HepG2 (cell line): Measurements from ENCODE around the gene MYH9. TPM values are rescaled to one million over a fixed set of nuclear protein-coding genes. Genes with fewer than 3 reads are reported as not detected.

ENCODE experiments used
- ATAC-seq: fragments of 200-7000 bp; cut with Tn5 transposase; 3 replicates; pipeline ENCODE4 v1.9.1; 2020; ENCODE audit warnings: mild to moderate bottlenecking, moderate library complexity
- BruUV-seq: library from RNA; stranded (reverse); fragments of 400-500 nt; replicated peaks from 2 replicates; lab custom pipeline; 2021; lab: Mats Ljungman, UMichigan
- CTCF ChIA-PET: fragments of 300-600 bp; formaldehyde crosslinking; extraction: SDS; loops from one replicate; lab custom pipeline; 2021; ENCODE audit warnings: low total read pairs, inconsistent platforms, low intra/inter-chr PET ratio; lab: Yijun Ruan, JAX
- POLR2A ChIA-PET: fragments of 350-600 bp; sonication (Branson Sonifier 250); formaldehyde crosslinking; loops from one replicate; lab custom pipeline; 2020; ENCODE audit warnings: antibody characterized with exemption, inconsistent platforms; lab: Yijun Ruan, JAX
- DNase-seq: peaks from one replicate; pipeline ENCODE4 v3.0.0-alpha.2; 2015; ENCODE audit warnings: low spot score
- FAIRE-seq: peaks from 3 replicates; lab custom pipeline; 2011; peaks lifted over from hg19 to GRCh38; lab: Jason Lieb, UNC
- H2AFZ ChIP-seq: one replicate; pipeline ENCODE4 v1.6.1; 2011; ENCODE audit warnings: low read length, inconsistent platforms
- H3K27ac ChIP-seq: fragments of 300-600 bp; 3 replicates; pipeline ENCODE4 v1.8.0; 2011; ENCODE audit warnings: mixed run types, mild to moderate bottlenecking, mixed read lengths, low read length, inconsistent platforms; ENCODE audit not compliant: insufficient read depth; ENCODE audit errors: extremely low read length
- H3K27me3 ChIP-seq, 2 experiments: fragments of 200-600 bp in 1 of 2; 2 replicates in 1 of 2; 3 replicates in 1 of 2; pipeline versions ENCODE4 v1.6.0 to v1.8.0; 2011; ENCODE audit warnings: low read length in 2 of 2, mild to moderate bottlenecking in 2 of 2, moderate library complexity in 2 of 2, inconsistent platforms in 1 of 2; ENCODE audit not compliant: insufficient read depth in 2 of 2, control insufficient read depth in 1 of 2
- H3K36me3 ChIP-seq, 2 experiments: fragments of 200-600 bp in 1 of 2; replicated peaks in 1 of 2; 2 replicates in 1 of 2; 3 replicates in 1 of 2; pipeline versions ENCODE4 v1.5.1 to v1.8.0; 2011; ENCODE audit warnings: low read length in 2 of 2, inconsistent platforms in 1 of 2; ENCODE audit not compliant: insufficient read depth in 2 of 2, control insufficient read depth in 1 of 2
- H3K4me1 ChIP-seq: 2 replicates; pipeline ENCODE4 v1.5.1; 2012; ENCODE audit warnings: low read length, inconsistent platforms; ENCODE audit not compliant: insufficient read depth
- H3K4me2 ChIP-seq: 2 replicates; pipeline ENCODE4 v1.6.0; 2011; ENCODE audit warnings: low read depth, low read length, inconsistent platforms
- H3K4me3 ChIP-seq, 3 experiments: fragments of 200-600 bp in 1 of 3; sonication (generic), shearing (Covaris generic) in 1 of 3; replicated peaks in 1 of 3; 2 replicates each; pipeline ENCODE4 v1.5.1; 2011 to 2016; ENCODE audit warnings: low read length in 3 of 3, inconsistent platforms in 2 of 3, low read depth in 2 of 3, mild to moderate bottlenecking in 2 of 3, control low read depth in 1 of 3, mixed read lengths in 1 of 3; ENCODE audit not compliant: insufficient read depth in 1 of 3
- H3K79me2 ChIP-seq: one replicate; pipeline ENCODE4 v1.6.1; 2011; ENCODE audit warnings: low read length, inconsistent platforms; ENCODE audit not compliant: insufficient read depth
- H3K9ac ChIP-seq: 2 replicates; pipeline ENCODE4 v1.6.0; 2011; ENCODE audit warnings: mild to moderate bottlenecking, low read depth, low read length, inconsistent platforms; ENCODE audit not compliant: insufficient read depth
- H3K9me3 ChIP-seq: 2 replicates; pipeline ENCODE4 v1.5.1; 2012; ENCODE audit warnings: mild to moderate bottlenecking, low read length
- H4K20me1 ChIP-seq: 2 replicates; pipeline ENCODE4 v1.6.0; 2011; ENCODE audit warnings: inconsistent platforms, mild to moderate bottlenecking, low read length, moderate library complexity; ENCODE audit not compliant: insufficient read depth
- AGO2 ChIP-seq: fragments of 200-400 bp; formaldehyde crosslinking; optimal IDR thresholded peaks from 2 replicates; pipeline ENCODE3; 2017; ENCODE audit warnings: mild to moderate bottlenecking, low read depth, low read length, moderate library complexity
- ATF2 ChIP-seq: sonication (generic); formaldehyde crosslinking; IDR thresholded peaks from 2 replicates; pipeline ENCODE4 v1.4.0; 2020; ENCODE audit warnings: missing genetic modification reagents
- BORCS8-MEF2B ChIP-seq: sonication (generic); formaldehyde crosslinking; IDR thresholded peaks from 2 replicates; pipeline ENCODE4 v1.8.0; 2022; ENCODE audit warnings: mild to moderate bottlenecking, missing genetic modification reagents
- E2F5 ChIP-seq: sonication (generic); formaldehyde crosslinking; conservative IDR thresholded peaks from 2 replicates; pipeline ENCODE4 v1.4.0; 2020; ENCODE audit warnings: missing genetic modification reagents
- FOXA3 ChIP-seq: IDR thresholded peaks from 2 replicates; pipeline ENCODE4 v1.6.1; 2016; ENCODE audit warnings: missing genetic modification reagents, missing compliant biosample characterization
- HDAC6 ChIP-seq: fragments of 200-600 bp; sonication (generic); IDR thresholded peaks from 2 replicates; pipeline ENCODE4 v1.7.0; 2017; ENCODE audit warnings: mild to moderate bottlenecking, antibody characterized with exemption, low read length, low read depth
- KMT2A ChIP-seq: sonication (generic); formaldehyde crosslinking; IDR thresholded peaks from 2 replicates; pipeline ENCODE4 v1.4.0; 2020; ENCODE audit warnings: missing genetic modification reagents
- PCBP2 ChIP-seq: fragments of 200-400 bp; formaldehyde crosslinking; optimal IDR thresholded peaks from 2 replicates; pipeline ENCODE3; 2018; ENCODE audit warnings: low read length, low read depth; ENCODE audit not compliant: poor library complexity, severe bottlenecking
- SNAPC2 ChIP-seq: sonication (generic); formaldehyde crosslinking; IDR thresholded peaks from 2 replicates; pipeline ENCODE4 v1.8.1; 2022; ENCODE audit warnings: mild to moderate bottlenecking, missing genetic modification reagents
- SP140L ChIP-seq: sonication (generic); formaldehyde crosslinking; IDR thresholded peaks from 2 replicates; pipeline ENCODE4 v1.4.0; 2020; ENCODE audit warnings: missing genetic modification reagents, borderline replicate concordance
- SSRP1 ChIP-seq: IDR thresholded peaks from 2 replicates; pipeline ENCODE4 v1.6.1; 2016; ENCODE audit warnings: control low read depth
- TGIF2 ChIP-seq: IDR thresholded peaks from 2 replicates; pipeline ENCODE4 v1.6.1; 2016; ENCODE audit warnings: control low read depth, missing compliant biosample characterization
- YEATS2 ChIP-seq: sonication (generic); formaldehyde crosslinking; IDR thresholded peaks from 2 replicates; pipeline ENCODE4 v1.4.0; 2020; ENCODE audit warnings: missing genetic modification reagents, borderline replicate concordance
- ZNF276 ChIP-seq: sonication (generic); formaldehyde crosslinking; IDR thresholded peaks from 2 replicates; pipeline ENCODE4 v1.4.0; 2020; ENCODE audit warnings: mild to moderate bottlenecking, low read depth, missing genetic modification reagents
- ZNF292 ChIP-seq: sonication (generic); formaldehyde crosslinking; IDR thresholded peaks from 2 replicates; pipeline ENCODE4 v1.8.1; 2022; ENCODE audit warnings: mild to moderate bottlenecking, low read depth, missing genetic modification reagents, borderline replicate concordance
- ZNF563 ChIP-seq: sonication (generic); formaldehyde crosslinking; IDR thresholded peaks from 2 replicates; pipeline ENCODE4 v1.8.0; 2022; ENCODE audit warnings: mild to moderate bottlenecking, moderate library complexity, missing genetic modification reagents
- ZNF614 ChIP-seq: IDR thresholded peaks from 2 replicates; pipeline ENCODE4 v1.6.1; 2018; ENCODE audit warnings: missing biosample characterization, missing genetic modification reagents, inconsistent platforms, borderline replicate concordance
- ZNF616 ChIP-seq: sonication (generic); formaldehyde crosslinking; IDR thresholded peaks from 2 replicates; pipeline ENCODE4 v1.5.0; 2020; ENCODE audit warnings: low read depth, mild to moderate bottlenecking, missing genetic modification reagents
- WGBS: methylation state at CpG from one replicate; pipeline ENCODE4 v1.1.6; 2017; ENCODE audit warnings: low lambda C conversion rate; 5-methylcytosine and 5-hydroxymethylcytosine counted together
- in situ Hi-C: cut with HindIII; loops from 2 replicates; pipeline ENCODE4 v1.10.0; 2017; ENCODE audit warnings: low pct_unique_long_range_greater_than_20kb; ENCODE audit not compliant: extremely low pct_ligation_motif_present
- intact Hi-C: fragments of 100-400 bp; cut with micrococcal nuclease; formaldehyde crosslinking; loops from one replicate; pipeline ENCODE4 v1.10.0; 2022; ENCODE audit not compliant: unreplicated experiment
- polyA plus RNA-seq, 8 experiments: library from polyadenylated mRNA; depleted of rRNA in 3 of 8; stranded (reverse) in 7 of 8; unstranded in 1 of 8; fragments of >200 nt; fragmentation: Illumina TruSeq in 4 of 8; extraction: Trizol in 4 of 8; gene quantifications; 2 replicates each; pipeline versions ENCODE4 v1.2.1 to v1.2.3, GENCODE V29; 2011 to 2016; ENCODE audit warnings: low read depth in 4 of 8, missing spikeins in 1 of 8, mixed read lengths in 1 of 8; ENCODE audit not compliant: insufficient read depth in 1 of 8
- total RNA-seq, 5 experiments: library from RNA; depleted of rRNA; stranded (reverse); fragments of >200 nt; fragmentation: Illumina TruSeq; extraction: Trizol; gene quantifications; 2 replicates each; pipeline ENCODE4 v1.2.3, GENCODE V29; 2016; ENCODE audit warnings: low read depth in 1 of 5

MYH9 gene
- total and polyA plus RNA-seq, 2 of the 13 experiments (the other 11 are each of a cell fraction or from before 2014, with no cell fraction given): 50.7 to 98.5 TPM

- H4K20me1 ChIP-seq: 0 out of 2 replicates have a peak, but pooled peaks cover 4% of the 10 kb centered on the region
- peak; percentile 94 for DNase-seq
- 7% methylated on average over 9 of the region's 13 CpGs for WGBS
- H3K4me2 ChIP-seq: peak within 1 kb of the TSS; percentile 94
- H3K36me3 ChIP-seq: peaks cover 5 to 14% of the 10 kb centered on the region in 2 experiments; a peak in 3 of 5 replicates
- POLR2A ChIA-PET: interaction anchor here (0.9 to 6.1 kb wide), 13 partner anchors 11 to 265 kb away, joined by 3 to 102 read pairs (median 5); partner anchors contain the start of genes APOL1, APOL3 and MYH9
- peak; percentile 94 for FAIRE-seq
- CTCF ChIA-PET: interaction anchor here (1.3 kb wide), 1 partner anchor 45 kb away, joined by 4 read pairs; no protein-coding TSS in a partner anchor
- peaks cover 48% of the 10 kb centered on the region for H3K79me2 ChIP-seq
- H3K9me3 ChIP-seq: no peaks in the 10 kb centered on the region
- peaks cover 43% of the 10 kb centered on the region for H3K4me1 ChIP-seq
- no TSS peak for BruUV-seq
- H3K9ac ChIP-seq: peak within 1 kb of the TSS; percentile 78
- H2AFZ ChIP-seq: peak within 1 kb of the TSS; percentile 12
- in situ Hi-C loops: loop anchor here (10.0 kb wide), 1 partner anchor 45 kb away; no protein-coding TSS in a partner anchor
- intact Hi-C loops: loop anchor here (2.0 to 5.0 kb wide), 2 partner anchors 37 kb away; partner anchors contain the start of gene APOL4
- peak; percentile 98 for ATAC-seq
- H3K4me3 ChIP-seq: peak within 1 kb of the TSS; percentile 71 to 94 (median 81)
- H3K27ac ChIP-seq: peak within 1 kb of the TSS; percentile 73
- no peaks in the 10 kb centered on the region; a peak in 1 of 5 replicates for H3K27me3 ChIP-seq
- TF ChIP-seq ZNF616 (CRISPR knock-in tag) (no peak), HDAC6 (no peak), ZNF292 (peak; percentile 93; the same call in 1 of the 2 replicates), PCBP2 (no peak), SNAPC2 (CRISPR knock-in tag) (peak; percentile 53; the same call in 1 of the 2 replicates), ZNF276 (CRISPR knock-in tag) (no peak; the same call in 1 of the 2 replicates), KMT2A (CRISPR knock-in tag) (peak; percentile 85; the same call in 1 of the 2 replicates), ZNF614 (CRISPR knock-in tag) (peak; percentile 65; the same call in 1 of the 2 replicates), AGO2 (no peak), SP140L (CRISPR knock-in tag) (0 out of 2 replicates have a peak, but pooled peaks have one; percentile 15), ATF2 (CRISPR knock-in tag) (peak; percentile 67; the same call in 1 of the 2 replicates), E2F5 (CRISPR knock-in tag) (no peak), ZNF563 (CRISPR knock-in tag) (peak; percentile 32; the same call in 1 of the 2 replicates), YEATS2 (CRISPR knock-in tag) (peak; percentile 93), SSRP1 (CRISPR knock-in tag) (peak; percentile 50; the same call in 1 of the 2 replicates), TGIF2 (CRISPR knock-in tag) (peak; percentile 78), BORCS8-MEF2B (CRISPR knock-in tag) (peak; percentile 75), FOXA3 (CRISPR knock-in tag) (peak; percentile 89)
Measured at GRCh38 chr22:36239401-36240171, 148.2 kb downstream of the MYH9 start, which contains the start of gene APOL2. Gene APOL2 (minus strand): TSS chr22:36239527. CDS start chr22:36233162, 6,365 bp downstream.
